ENCODE results near the gene GRID1.

DNA sequence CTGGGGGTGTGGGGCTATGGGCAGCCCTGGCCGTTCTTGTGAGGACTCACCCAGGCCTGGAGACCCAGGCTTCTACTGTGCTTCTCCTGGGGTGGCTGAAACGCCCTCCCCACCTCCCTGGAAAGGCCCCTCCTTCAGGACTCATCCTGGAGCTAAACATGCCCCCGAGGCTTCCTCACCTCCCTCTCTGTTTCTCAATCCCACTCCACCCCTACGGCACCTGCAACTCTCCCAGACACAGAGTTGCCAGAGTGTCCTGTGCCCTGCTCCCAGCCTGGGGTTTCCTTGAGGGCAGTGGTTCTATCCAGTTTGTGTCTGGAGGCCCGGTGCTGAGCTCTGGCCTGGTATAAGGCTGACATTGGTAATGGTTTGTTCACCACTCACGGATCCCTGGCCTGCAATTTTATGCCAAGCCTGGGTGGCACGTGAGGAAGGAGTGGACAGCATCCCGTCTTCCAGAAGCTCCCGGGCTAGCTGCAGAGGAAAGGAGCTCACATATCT lies 68.0 kb downstream of the GRID1 start:
- TF ChIP-seq, protein P1, sequence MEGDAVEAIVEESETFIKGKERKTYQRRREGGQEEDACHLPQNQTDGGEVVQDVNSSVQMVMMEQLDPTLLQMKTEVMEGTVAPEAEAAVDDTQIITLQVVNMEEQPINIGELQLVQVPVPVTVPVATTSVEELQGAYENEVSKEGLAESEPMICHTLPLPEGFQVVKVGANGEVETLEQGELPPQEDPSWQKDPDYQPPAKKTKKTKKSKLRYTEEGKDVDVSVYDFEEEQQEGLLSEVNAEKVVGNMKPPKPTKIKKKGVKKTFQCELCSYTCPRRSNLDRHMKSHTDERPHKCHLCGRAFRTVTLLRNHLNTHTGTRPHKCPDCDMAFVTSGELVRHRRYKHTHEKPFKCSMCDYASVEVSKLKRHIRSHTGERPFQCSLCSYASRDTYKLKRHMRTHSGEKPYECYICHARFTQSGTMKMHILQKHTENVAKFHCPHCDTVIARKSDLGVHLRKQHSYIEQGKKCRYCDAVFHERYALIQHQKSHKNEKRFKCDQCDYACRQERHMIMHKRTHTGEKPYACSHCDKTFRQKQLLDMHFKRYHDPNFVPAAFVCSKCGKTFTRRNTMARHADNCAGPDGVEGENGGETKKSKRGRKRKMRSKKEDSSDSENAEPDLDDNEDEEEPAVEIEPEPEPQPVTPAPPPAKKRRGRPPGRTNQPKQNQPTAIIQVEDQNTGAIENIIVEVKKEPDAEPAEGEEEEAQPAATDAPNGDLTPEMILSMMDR (IDR thresholded peaks at IDR 0.05), result no peak
- TF ChIP-seq POLR2A (IDR thresholded peaks at IDR 0.05), result no peak

All from breast epithelium (tissue), 3 donors.